GM19438 (cell line): ENCODE data around the gene GRM5.

Source experiments
- ATAC-seq: cut with Tn5 transposase; IDR thresholded peaks from one replicate; pipeline ENCODE4 v1.9.1; 2021; ENCODE audit warnings: low read depth; ENCODE audit not compliant: unreplicated experiment

GRM5 gene

GRCh38 chr11:88744140-88744539 lies 321.6 kb downstream of the GRM5 start:
- no peak for ATAC-seq

- ATAC-seq: no peak
These were observed 326.3 kb downstream of the GRM5 start for GRCh38 chr11:88739524-88739923.

- no peak for ATAC-seq
These were observed 356.2 kb downstream of the GRM5 start for GRCh38 chr11:88709567-88709966.

- ATAC-seq: no peak
These were observed 361.3 kb downstream of the GRM5 start for GRCh38 chr11:88704485-88704884.

GRCh38 chr11:88701816-88702215 lies 364.0 kb downstream of the GRM5 start:
- no peak for ATAC-seq

- no peak for ATAC-seq
These were observed 368.6 kb downstream of the GRM5 start for GRCh38 chr11:88697139-88697538.

GRCh38 chr11:88695689-88696414 lies 369.9 kb downstream of the GRM5 start:
- ATAC-seq: no peak

GRCh38 chr11:88692306-88693086 lies 373.3 kb downstream of the GRM5 start:
- no peak for ATAC-seq

GRCh38 chr11:88689548-88690240 lies 376.1 kb downstream of the GRM5 start:
- no peak for ATAC-seq

- no peak for ATAC-seq
These were observed 382.8 kb downstream of the GRM5 start for GRCh38 chr11:88683024-88683423.

- ATAC-seq: no peak
These were observed 385.0 kb downstream of the GRM5 start for GRCh38 chr11:88680806-88681205.

GRCh38 chr11:88666364-88666763 lies 399.4 kb downstream of the GRM5 start:
- ATAC-seq: no peak

GRCh38 chr11:88657076-88657738 lies 408.6 kb downstream of the GRM5 start:
- no peak for ATAC-seq

GRCh38 chr11:88656283-88656682 lies 409.5 kb downstream of the GRM5 start:
- ATAC-seq: no peak

- no peak for ATAC-seq
These were observed 410.1 kb downstream of the GRM5 start for GRCh38 chr11:88655656-88656055.

GRCh38 chr11:88655196-88655595 lies 410.6 kb downstream of the GRM5 start:
- ATAC-seq: no peak

- ATAC-seq: no peak
These were observed 414.2 kb downstream of the GRM5 start for GRCh38 chr11:88651556-88651955.

GRCh38 chr11:88644724-88645123 lies 421.1 kb downstream of the GRM5 start:
- no peak for ATAC-seq

GRCh38 chr11:88632163-88632562 lies 433.6 kb downstream of the GRM5 start:
- no peak for ATAC-seq

- ATAC-seq: no peak
These were observed 434.3 kb downstream of the GRM5 start for GRCh38 chr11:88631497-88631896.

GRCh38 chr11:88629496-88629895 lies 436.3 kb downstream of the GRM5 start:
- no peak for ATAC-seq
